GM20000 (cell line): ENCODE results near the gene CALR3.

Experiments
- DNase-seq: peaks from one replicate; pipeline ENCODE4 v3.0.0; 2012; ENCODE audit warnings: low spot score
- CTCF ChIP-seq: IDR thresholded peaks from 2 replicates; pipeline ENCODE4 v1.5.1; 2012; ENCODE audit warnings: mild to moderate bottlenecking, control low read depth; ENCODE audit errors: extremely low read depth, missing control alignments

The CALR3 gene

GRCh38 chr19:16463991-16464575 is 31.9 kb downstream of the CALR3 start:
- TF ChIP-seq CTCF: no peak
- no peak for DNase-seq

DNA sequence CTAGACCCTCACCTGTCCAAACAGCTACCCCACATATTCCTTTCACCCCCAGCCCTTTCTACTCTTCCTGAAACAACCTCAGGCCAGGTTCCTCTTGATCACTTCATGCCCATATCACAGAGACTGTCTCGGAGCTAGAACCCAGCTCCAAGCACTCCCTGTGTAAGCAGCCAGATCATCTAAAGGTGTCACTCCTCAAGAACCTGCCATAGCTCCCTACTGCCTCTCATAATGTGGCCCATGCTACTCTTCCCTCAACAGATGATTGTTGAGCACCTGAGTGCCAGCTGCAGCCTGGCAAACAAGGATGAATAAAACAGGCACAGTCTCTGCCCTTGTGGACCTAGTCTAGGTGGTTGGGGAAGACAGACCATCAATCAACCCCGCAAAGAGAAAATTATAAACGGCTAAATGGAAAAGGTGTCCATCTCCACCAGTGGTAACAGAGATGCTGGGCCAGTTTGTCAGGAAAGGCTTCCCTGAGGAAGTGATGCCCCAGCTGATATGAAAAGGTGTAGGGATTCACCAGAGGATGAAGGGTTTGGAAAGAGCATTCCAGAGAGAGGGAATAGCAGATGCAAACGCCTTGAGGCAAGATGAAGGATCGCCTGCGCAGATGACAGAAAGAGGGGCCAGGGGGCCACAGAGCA is 32.5 kb downstream of the CALR3 start:
- no peak for TF ChIP-seq CTCF
- no peak for DNase-seq

DNA sequence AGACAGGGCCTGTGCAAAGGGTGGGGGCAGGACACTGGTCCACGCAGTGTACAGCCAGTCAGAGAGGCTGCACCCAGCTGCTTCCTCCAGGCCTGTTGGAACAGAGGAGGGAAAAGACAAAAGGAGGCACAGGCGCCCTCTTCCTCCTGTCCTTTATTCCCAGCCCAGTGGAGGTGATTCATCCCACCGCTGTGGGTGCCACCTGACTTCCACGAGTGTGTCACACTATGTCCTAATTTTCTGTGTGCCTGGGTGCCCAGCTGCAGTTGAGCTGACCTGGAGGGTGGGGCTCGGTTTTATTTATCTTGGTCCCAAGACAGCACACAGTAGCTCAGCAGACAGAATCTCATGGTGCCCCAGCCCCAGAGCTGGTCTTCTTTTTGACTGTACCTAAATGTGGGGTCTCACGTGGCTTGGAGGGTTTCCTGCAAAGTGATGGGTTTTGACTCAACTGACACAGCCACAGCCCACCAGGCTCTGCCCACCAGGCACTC is 33.2 kb downstream of the CALR3 start:
- no peak for TF ChIP-seq CTCF
- no peak for DNase-seq

DNA sequence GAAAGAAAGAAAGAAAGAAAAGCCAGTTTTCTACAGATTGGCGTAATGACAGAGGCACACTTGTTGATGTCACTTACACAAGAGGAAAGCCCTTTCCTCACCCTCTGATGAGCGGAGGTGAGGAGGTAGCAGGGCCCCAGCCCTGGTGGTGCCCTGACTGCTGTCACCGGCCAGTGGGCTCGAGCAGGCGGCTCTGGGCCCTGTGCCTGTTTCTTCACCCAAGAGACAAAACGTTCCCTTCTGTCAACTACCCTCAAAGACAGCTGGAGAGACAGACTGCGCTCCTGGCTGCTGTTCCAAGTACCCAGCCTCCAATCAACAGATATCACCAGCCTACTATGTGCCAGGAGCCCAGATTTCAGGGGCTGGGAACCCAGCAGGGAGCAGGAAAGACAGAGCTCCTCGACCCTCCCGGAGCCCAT is 34.3 kb downstream of the CALR3 start:
- TF ChIP-seq CTCF: no peak
- DNase-seq: no peak

- TF ChIP-seq CTCF: no peak
Observed at GRCh38 chr19:16460454-16460853, 35.5 kb downstream of the CALR3 start.

DNA sequence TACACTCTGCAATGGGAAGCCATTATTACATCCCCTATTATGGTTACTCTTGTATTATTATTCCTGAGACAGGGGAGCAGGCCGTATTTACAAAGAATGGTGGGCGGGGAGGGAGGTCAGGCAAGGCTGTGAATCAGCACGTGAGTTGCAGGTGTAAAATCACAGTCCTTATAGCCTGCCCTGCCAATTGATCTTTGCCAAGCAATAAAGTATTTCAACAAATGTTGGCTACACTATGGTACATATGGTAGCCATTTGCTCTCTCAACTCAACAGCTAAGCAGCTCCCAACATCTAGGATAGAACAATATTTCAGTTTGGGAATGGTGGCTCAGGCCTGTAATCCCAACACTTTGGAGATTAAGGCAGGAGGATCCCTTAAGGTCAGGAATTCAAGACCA is 36.3 kb downstream of the CALR3 start:
- no peak for TF ChIP-seq CTCF
- no peak for DNase-seq

More at GRCh38 chr19:16460454-16460853, 35.5 kb downstream of the CALR3 start:
- no peak for DNase-seq
